ENCODE measurements around the gene EPB41L5.
A peak's percentile ranks its signal among the peaks of the same experiment; 100 is the strongest.
"Not testable (repeated sequence)": the region's sequence is repeated elsewhere in the genome, so short reads cannot be mapped to it uniquely, and the experiment has no call there.

EPB41L5 gene

DNA sequence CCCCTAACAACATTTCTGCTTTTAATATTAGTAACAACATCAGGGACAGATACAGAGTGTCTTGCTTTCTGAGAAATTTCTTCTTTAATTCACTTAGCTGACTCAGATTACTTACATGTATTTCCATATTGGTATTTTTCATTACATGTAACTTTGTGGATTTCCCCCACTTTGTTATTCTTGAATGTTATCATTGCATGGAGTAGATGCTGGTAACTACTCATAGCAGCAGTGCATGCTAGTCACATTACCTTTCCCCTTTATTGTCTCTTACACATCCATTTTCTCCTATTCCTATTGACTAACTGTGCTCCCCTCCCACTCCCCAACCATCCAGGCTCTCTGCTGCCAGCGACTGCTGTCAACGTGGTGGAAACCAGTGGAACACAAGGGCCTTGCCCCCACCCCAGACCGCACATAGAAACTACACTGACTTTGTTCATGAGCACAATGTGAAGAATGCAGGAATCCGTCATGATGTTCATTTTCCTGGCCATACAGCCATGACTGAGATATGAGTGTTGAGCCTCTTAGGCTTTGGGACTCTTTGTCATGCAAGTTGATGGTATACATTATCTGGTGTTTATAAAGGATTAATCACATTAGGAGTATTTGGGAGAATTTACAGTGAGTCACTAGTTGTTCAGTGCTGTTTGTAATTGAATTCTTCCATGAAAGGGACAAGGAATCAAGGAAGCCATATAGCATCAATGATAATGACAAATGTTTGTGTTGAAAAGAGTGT lies 91.0 kb downstream of the EPB41L5 start:
- no peak for DNase-seq

DNA sequence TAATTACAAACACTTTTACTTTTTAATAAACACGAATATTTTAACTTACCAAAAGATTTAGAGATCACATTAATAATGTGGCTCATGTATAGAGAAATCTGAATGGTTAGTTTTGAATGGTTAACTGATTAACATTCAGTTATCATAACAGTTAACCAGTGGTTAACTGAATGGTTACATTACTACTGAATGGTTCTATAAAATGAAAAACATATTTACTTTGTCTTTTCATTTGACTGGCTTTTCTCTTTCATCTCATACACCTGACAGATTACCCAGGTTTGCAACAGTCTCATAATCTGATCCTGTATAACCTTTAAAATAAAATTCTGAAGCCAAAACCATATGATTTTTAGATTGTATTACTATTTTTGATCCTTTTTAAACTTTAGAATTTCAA lies 91.9 kb downstream of the EPB41L5 start:
- no peak for DNase-seq

GRCh38 chr2:120105360-120105759 lies 92.5 kb downstream of the EPB41L5 start:
- no peak for DNase-seq

DNA sequence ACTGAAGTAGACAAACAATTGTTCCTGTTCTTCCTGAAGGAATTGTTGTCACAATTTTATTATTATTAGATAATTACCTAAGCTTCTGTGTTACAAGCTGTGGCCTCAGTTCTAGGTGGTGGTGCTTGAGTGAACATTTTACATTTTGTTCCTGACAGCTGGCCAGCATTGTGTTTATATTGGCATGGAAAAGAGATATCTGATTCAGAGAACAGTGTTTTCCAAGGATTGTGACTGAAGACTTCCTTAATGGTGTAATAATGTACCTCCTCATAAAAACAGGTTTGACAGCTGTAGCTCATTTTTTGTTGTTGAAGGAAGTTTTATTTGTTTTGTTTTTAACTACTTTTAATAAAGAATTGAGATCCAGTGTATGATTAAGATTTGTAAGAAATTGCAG lies 95.2 kb downstream of the EPB41L5 start:
- DNase-seq, result no peak

GRCh38 chr2:120108749-120109148 lies 95.9 kb downstream of the EPB41L5 start:
- DNase-seq, result no peak

GRCh38 chr2:120109186-120110061 lies 96.5 kb downstream of the EPB41L5 start:
- peak; percentile 78 to 87 for DNase-seq

DNA sequence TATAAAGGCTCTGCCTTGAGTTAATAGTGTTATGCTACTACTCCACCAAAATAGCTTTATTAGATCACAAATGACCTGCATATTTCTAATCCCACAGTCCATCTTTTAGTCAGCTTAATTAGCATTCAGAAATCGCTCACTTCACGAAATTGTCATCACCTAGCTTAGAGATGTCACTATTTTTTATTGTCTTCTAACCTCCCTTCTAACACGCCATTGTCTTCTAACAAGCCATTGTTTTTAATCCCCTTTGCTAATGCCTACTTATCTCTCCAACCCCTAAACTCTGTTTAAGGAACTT lies 97.1 kb downstream of the EPB41L5 start:
- DNase-seq, result no peak

GRCh38 chr2:120110507-120110906 lies 97.6 kb downstream of the EPB41L5 start:
- DNase-seq, result peak; percentile 51 to 64

DNA sequence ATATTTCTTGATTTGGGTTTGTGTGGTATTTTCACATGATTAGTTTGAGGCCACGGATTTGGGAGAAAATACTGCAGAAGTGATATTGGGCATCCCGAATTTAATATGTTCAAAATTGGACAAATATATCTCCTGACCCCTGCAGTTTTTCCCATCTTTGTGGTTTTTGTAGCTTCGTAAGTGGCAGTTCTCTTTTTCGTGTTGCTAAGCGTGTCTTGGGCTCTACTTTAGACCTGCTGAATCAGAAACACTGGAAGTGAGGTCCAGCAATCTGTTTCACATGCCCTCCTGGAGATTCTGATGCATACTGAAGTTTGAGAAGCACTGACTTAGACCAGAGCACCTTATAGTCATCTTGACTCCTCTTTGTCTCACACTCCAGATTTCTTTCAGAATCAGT lies 98.3 kb downstream of the EPB41L5 start:
- no peak for DNase-seq

GRCh38 chr2:120118018-120118417 lies 105.1 kb downstream of the EPB41L5 start:
- DNase-seq, result no peak

DNA sequence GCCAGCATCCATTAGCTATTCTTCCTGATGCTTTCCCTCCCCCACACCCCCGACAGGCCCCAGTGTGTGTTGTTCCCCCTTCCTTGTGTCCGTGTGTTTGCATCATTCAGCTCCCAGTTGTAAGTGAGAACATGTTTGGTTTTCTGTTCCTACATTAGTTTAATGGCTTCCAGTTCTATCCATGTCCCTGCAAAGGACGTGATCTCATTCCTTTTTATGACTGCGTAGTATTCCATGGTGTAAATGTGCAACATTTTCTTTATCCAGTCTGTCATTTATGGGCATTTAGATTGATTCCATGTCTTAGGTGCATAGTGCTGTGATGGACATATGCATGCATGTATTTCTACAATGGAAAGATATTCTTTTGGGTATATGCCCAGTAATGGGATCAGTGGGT lies 105.6 kb downstream of the EPB41L5 start:
- DNase-seq, result no peak

DNA sequence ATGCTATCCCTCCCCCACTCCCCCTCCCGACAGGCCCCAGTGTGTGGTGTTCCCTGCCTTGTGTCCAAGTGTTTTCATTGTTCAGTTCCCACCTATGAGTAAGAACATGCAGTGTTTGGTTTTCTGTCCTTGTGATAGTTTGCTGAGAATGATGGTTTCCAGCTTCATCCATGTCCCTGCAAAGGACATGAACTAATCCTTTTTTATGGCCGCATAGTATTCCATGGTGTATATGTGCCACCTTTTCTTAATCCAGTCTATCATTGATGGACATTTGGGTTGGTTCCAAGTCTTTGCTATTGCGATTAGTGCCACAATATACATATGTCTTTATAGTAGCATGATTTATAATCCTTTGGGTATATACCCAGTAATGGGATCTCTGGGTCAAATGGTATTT lies 108.5 kb downstream of the EPB41L5 start:
- DNase-seq, result not testable (repeated sequence)

- no peak for DNase-seq
These were observed 110.2 kb downstream of the EPB41L5 start for GRCh38 chr2:120123090-120123489.

GRCh38 chr2:120125195-120125594 lies 112.3 kb downstream of the EPB41L5 start:
- DNase-seq, result no peak

DNA sequence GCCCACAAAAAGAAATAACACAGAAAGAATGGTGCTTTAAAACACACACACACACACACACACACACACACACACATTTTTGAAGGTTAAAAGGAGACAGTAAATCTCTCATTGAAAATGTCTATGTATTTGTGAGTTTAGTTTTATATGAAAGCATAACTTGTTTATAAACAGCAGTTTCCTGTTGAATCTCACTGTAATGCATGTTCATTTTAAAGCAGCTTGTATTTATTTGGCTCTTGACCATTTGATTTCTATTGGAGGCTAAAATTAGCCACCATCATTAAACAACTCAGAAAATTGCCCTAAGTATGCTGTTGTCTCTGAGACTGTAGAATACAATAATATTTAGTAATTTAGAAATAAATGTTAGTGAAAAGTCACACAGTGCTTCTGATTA lies 115.3 kb downstream of the EPB41L5 start:
- DNase-seq, result no peak

DNA sequence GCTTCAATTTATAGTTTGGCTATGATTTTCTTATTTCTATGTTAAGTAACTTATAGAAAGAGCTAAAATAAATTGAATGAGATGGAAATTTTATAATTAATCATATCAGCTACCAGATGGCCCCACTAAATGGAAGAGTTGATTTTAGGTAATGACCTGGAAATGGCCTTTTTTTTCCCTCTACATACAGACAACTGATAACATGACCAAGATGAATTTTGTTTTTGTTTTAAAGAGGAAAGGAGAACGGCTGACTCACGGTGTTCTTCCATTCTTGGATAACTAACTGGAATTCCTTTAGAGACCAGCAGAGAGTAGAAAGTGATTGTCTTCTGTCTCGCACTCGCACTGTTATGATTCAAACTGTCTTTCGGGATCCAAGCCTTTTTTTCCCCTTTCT lies 119.3 kb downstream of the EPB41L5 start:
- DNase-seq, result no peak

DNA sequence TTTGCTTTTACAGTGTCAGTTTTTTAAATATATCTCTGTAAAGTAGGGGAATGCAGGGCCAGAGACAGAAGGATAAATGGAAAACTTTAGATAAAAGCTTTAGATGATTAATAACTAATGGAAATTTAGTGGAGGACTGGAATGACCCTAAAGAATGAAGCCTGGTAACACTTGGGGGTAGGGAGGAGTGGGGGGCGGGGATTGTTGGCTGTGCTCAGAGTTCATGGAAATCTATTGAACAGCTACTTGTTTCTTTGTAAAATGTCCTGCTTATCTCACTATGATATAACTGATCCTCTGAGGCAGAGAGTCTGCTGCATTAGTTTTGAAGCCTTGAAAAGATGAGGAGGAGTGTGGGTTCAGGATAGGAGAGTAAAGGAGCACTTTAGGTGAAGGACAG lies 119.8 kb downstream of the EPB41L5 start:
- no peak for DNase-seq

DNA sequence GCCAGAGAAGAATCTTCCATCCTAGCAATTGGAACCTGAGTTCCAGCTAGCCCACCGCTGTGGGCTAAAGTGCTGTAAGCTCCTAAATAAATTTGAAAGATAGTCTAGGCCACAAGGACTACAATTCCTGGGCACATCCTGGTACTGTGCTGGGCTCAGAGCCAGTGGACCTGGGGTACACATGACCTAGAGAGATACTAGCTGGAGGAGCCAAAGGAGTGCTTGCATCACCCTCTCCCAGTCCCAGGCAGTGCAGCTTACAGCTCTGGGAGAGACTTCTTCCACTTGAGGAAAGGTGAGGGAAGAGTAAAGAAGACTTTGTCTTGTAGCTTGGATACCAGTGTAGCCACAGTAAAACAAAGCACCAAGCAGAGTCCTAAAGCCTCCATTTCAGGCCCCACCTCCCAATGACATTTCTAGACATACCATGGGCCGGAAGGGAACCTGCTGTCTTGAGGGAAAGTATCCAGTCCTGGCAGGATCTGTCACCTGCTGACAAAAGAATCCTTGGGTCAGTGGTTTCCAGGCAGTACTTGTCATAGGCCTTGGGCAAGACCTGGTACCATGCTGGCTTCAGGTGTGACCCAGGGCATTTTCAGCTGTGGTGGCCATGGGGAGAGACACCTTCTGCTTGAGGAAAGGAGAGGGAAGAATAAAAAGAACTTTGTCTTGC lies 120.8 kb downstream of the EPB41L5 start:
- DNase-seq, result no peak

DNA sequence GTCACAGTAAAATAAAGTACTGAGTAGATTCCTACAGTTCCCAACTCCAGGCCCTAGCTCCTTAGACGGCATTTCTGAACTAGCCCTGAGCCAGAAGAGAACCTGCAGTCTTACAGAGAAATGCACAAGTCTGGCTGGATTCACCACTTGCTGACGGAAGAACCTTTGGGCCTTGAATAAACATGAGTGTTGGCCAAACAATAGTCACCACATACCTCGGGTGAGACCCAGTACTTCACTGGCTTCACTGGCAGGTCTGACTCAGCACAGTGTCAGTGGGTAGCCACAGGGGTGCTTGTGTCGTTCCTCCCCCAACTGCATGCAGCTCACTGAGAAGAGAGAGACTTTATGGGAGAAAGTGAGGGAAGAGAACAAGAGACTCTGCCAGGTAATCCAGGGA lies 121.4 kb downstream of the EPB41L5 start:
- no peak for DNase-seq

DNA sequence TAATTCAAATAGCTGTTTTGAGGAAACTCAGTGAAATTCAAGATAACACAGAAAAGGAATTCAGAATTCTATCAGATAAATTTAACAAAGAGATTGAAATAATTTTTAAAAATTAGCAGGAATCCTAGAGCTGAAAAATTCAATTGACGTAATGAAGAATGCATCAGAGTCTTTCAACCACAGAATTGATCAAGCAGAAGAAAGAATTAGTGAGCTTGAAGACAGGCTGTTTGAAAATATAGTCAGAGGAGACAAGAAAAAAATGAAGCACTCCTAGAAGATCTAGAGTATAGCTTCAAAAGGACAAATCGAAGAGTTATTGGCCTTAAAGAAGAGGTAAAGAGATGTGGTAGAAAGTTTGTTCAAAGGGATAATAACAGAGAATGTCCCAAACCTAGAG lies 122.1 kb downstream of the EPB41L5 start:
- not testable (repeated sequence) for DNase-seq

DNA sequence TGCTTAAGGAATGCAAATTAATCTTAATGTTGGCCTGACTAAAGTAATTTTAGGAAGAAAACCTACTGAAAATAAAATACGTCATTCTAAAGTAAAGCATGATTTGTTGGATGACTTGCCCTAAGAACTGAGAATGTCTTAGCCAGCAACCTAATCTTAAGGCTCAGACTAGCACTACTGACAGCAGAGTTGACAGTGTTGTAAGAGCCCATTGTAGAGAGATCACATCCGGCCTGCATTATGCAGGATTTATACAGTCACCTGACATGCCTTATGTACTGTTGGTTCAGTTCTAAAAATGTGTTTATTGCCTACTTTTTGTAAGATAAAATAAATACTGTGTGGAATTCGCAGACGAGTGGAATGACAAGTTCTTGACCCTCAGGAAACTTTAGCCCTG lies 128.0 kb downstream of the EPB41L5 start:
- no peak for DNase-seq

- no peak for DNase-seq
These were observed 128.6 kb downstream of the EPB41L5 start for GRCh38 chr2:120141300-120142069.

Measured in AML-193 (cell line).